Panc1 (cell line): Measurements from ENCODE around the gene SHB. TPM values are rescaled to one million over a fixed set of nuclear protein-coding genes. Genes with fewer than 3 reads are reported as not detected.

Experiments
- ATAC-seq: fragments of 200-7000 bp; cut with Tn5 transposase; 2 replicates; pipeline ENCODE4 v1.9.1; 2020; ENCODE audit warnings: mild to moderate bottlenecking, moderate library complexity
- BruUV-seq: library from RNA; stranded (reverse); fragments of 400-500 nt; replicated peaks from 2 replicates; lab custom pipeline; 2021; lab: Mats Ljungman, UMichigan
- CTCF ChIA-PET: fragments of 300-600 bp; sonication (Branson Sonifier 250); formaldehyde crosslinking; loops from one replicate; lab custom pipeline; 2022; ENCODE audit warnings: antibody characterized with exemption; lab: Charles Lee
- POLR2A ChIA-PET: fragments of 300-600 bp; sonication (Branson Sonifier 250); formaldehyde crosslinking; loops from one replicate; lab custom pipeline; 2022; ENCODE audit warnings: antibody characterized with exemption; lab: Charles Lee
- DNase-seq: peaks from one replicate; pipeline ENCODE4 v3.0.0-alpha.2; 2010; ENCODE audit warnings: low read depth, low spot score
- H3K27ac ChIP-seq: 2 replicates; pipeline ENCODE4 v1.5.1; 2011; ENCODE audit warnings: mild to moderate bottlenecking, low read length, inconsistent platforms
- H3K27me3 ChIP-seq: fragments of 200-500 bp; sonication (Bioruptor generic); 2 replicates; pipeline ENCODE4 v1.6.0; 2014; ENCODE audit warnings: low read length, inconsistent platforms; ENCODE audit not compliant: control insufficient read depth, insufficient read depth
- H3K36me3 ChIP-seq: fragments of 200-500 bp; sonication (Bioruptor generic); 2 replicates; pipeline ENCODE4 v1.5.1; 2014; ENCODE audit warnings: inconsistent platforms, mild to moderate bottlenecking, low read length, moderate library complexity; ENCODE audit not compliant: control insufficient read depth, insufficient read depth
- H3K4me1 ChIP-seq: 2 replicates; pipeline ENCODE4 v1.5.1; 2011; ENCODE audit warnings: inconsistent platforms, mild to moderate bottlenecking, low read length, moderate library complexity; ENCODE audit not compliant: control insufficient read depth, insufficient read depth
- H3K4me3 ChIP-seq, 2 experiments: 2 replicates each; pipeline ENCODE4 v1.5.1; 2011 to 2012; ENCODE audit warnings: low read depth in 2 of 2, low read length in 2 of 2, mild to moderate bottlenecking in 2 of 2, inconsistent platforms in 1 of 2, moderate library complexity in 1 of 2
- H3K9me3 ChIP-seq: fragments of 200-500 bp; sonication (Bioruptor generic); 2 replicates; pipeline ENCODE4 v1.5.1; 2014; ENCODE audit warnings: low read depth, mild to moderate bottlenecking, inconsistent platforms, low read length, moderate library complexity; ENCODE audit not compliant: control insufficient read depth, insufficient read depth
- POLR2AphosphoS5 ChIP-seq: IDR thresholded peaks from 2 replicates; pipeline ENCODE4 v1.6.1; 2012; ENCODE audit warnings: mild to moderate bottlenecking, low read depth, low read length, moderate library complexity
- REST ChIP-seq, 2 experiments: IDR thresholded peaks; 2 replicates each; pipeline ENCODE4 v1.6.1; 2011 to 2012; ENCODE audit warnings: low read depth in 2 of 2, control low read depth in 1 of 2, low read length in 1 of 2, mild to moderate bottlenecking in 1 of 2, moderate library complexity in 1 of 2; ENCODE audit not compliant: insufficient read depth in 1 of 2
- SIN3A ChIP-seq: IDR thresholded peaks from 2 replicates; pipeline ENCODE4 v1.6.1; 2012; ENCODE audit warnings: low read depth, mild to moderate bottlenecking, low read length, moderate library complexity, borderline replicate concordance; ENCODE audit not compliant: insufficient read depth
- TCF7L2 ChIP-seq: IDR thresholded peaks from 2 replicates; pipeline ENCODE4 v1.6.1; 2011; ENCODE audit warnings: mild to moderate bottlenecking, low read depth, low read length, inconsistent platforms
- in situ Hi-C: cut with HindIII; loops from 2 replicates; pipeline ENCODE4 v1.10.0; 2016; ENCODE audit warnings: low sequenced_read_pairs, low pct_unique_long_range_greater_than_20kb
- intact Hi-C: fragments of 100-400 bp; cut with micrococcal nuclease; formaldehyde crosslinking; loops from one replicate; pipeline ENCODE4 v1.10.0; 2022; ENCODE audit not compliant: unreplicated experiment
- total RNA-seq: library from RNA; stranded (reverse); gene quantifications from one replicate; pipeline ENCODE4 v1.2.1, GENCODE V29; 2021; ENCODE audit not compliant: unreplicated experiment
- TF ChIP-seq, protein P1 (sequence below): fragments of 450-650 bp; IDR thresholded peaks from 2 replicates; pipeline ENCODE4 v1.5.1; 2017; ENCODE audit warnings: mild to moderate bottlenecking

Gene SHB
- total RNA-seq, 1 experiment from 2014 or later: 59.9 TPM

GRCh38 chr9:38030658-38031057 lies 38.4 kb downstream of the SHB start:
- Histone ChIP-seq H3K27ac (peak overlapping the region; percentile 93), H3K27me3 (no peaks in the 10 kb centered on the region), H3K9me3 (no peaks in the 10 kb centered on the region), H3K4me3 (no peak overlapping the region), H3K36me3 (no peaks in the 10 kb centered on the region), H3K4me1 (peaks cover 93% of the 10 kb centered on the region)
- no TSS peak for BruUV-seq
- ATAC-seq: no peak
- DNase-seq: no peak
- CTCF ChIA-PET: no interaction called here
- in situ Hi-C loops (no loop called here), intact Hi-C loops (loop anchor here (5.0 kb wide), 1 partner anchor 118 kb away; no protein-coding TSS in a partner anchor)
- POLR2A ChIA-PET: no interaction called here
- TF ChIP-seq, protein P1, sequence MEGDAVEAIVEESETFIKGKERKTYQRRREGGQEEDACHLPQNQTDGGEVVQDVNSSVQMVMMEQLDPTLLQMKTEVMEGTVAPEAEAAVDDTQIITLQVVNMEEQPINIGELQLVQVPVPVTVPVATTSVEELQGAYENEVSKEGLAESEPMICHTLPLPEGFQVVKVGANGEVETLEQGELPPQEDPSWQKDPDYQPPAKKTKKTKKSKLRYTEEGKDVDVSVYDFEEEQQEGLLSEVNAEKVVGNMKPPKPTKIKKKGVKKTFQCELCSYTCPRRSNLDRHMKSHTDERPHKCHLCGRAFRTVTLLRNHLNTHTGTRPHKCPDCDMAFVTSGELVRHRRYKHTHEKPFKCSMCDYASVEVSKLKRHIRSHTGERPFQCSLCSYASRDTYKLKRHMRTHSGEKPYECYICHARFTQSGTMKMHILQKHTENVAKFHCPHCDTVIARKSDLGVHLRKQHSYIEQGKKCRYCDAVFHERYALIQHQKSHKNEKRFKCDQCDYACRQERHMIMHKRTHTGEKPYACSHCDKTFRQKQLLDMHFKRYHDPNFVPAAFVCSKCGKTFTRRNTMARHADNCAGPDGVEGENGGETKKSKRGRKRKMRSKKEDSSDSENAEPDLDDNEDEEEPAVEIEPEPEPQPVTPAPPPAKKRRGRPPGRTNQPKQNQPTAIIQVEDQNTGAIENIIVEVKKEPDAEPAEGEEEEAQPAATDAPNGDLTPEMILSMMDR: no peak
- TF ChIP-seq SIN3A: no peak
- no peak for TF ChIP-seq REST (IDR thresholded peaks at IDR 0.05; ENCODE audit: insufficient read depth in 1 of 2, low read depth in 2 of 2, low read length in 1 of 2)
- no peak for TF ChIP-seq TCF7L2
- TF ChIP-seq POLR2AphosphoS5: no peak

DNA sequence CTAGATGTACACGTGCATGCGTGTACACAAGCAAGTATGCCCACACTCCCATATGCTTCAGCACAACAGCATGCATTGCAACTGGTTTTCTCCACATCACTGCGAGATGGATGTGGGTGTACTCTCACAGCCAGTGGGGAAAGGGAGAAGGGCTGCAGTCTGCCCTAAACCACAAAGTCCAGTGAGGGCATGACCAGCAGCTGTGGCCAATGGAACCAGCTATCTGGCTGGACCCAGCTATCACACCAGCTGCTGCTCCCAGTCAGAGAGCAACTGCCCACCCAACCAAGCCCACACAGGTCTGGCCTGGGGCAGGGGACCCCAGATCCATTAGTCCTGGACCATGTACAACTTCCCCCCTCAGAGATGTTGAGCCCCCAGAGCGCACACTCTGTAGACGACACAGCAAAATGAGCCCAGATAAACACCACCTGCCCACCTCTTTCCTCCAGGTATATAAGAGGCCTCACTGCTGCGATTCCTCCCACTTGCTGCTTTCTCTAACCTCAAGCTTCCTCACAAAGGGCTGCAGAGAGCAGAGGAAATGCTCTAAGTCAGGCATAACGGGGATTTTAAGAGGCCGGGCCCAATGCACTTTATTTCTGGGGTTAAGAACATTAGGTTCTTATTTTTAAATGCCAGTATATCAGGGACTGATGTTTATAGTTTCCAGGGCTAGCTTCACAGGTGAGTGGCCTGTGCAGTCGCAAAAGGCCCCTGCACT lies 39.0 kb downstream of the SHB start:
- DNase-seq: no peak
- Histone ChIP-seq H3K27ac (peak overlapping the region; percentile 93), H3K4me1 (peaks cover 94% of the 10 kb centered on the region), H3K9me3 (no peaks in the 10 kb centered on the region), H3K27me3 (no peaks in the 10 kb centered on the region), H3K36me3 (no peaks in the 10 kb centered on the region), H3K4me3 (no peak overlapping the region)
- in situ Hi-C loops: no loop called here
- ChIA-PET POLR2A (no interaction called here), CTCF (no interaction called here)
- BruUV-seq: TSS peak; percentile 38
- intact Hi-C loops: loop anchor here (5.0 kb wide), 1 partner anchor 118 kb away; no protein-coding TSS in a partner anchor
- ATAC-seq: no peak
- TF ChIP-seq SIN3A (no peak), TCF7L2 (no peak), REST (IDR thresholded peaks at IDR 0.05; ENCODE audit: insufficient read depth in 1 of 2, low read depth in 2 of 2, low read length in 1 of 2) (no peak), POLR2AphosphoS5 (no peak)
- TF ChIP-seq, protein P1: no peak
